ENCODE data around the gene PCSK6. TPM values are rescaled to one million over a fixed set of nuclear protein-coding genes. Genes with fewer than 3 reads are reported as not detected.
A peak's percentile ranks its signal among the peaks of the same experiment; 100 is the strongest.

The PCSK6 gene
- total RNA-seq, 1 experiment from 2014 or later: 10.6 TPM

DNA sequence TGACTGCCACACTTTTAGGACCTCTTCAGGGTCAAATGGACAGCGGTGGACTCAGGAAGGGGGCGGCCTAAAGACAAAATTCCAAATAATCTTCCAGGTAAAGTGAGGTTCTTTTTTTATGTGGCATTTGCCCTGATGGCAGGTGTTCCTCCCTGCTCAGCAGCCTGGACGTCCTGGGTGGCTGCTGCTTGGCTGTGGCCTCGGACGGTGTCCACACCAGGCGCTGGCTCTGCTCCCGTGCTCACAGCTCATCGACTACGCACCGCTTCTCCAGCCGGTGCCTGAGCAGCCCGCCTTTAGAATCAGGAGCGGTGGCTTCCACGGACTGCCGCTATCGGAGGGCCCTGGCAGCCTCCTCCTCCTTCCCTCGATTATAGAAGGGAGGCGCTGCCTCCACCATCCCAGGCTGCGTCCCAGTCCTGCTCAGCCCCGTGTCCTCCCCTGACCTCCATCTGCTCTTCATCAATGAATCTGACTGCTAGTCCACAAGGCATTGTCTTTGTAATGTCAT is 41.9 kb downstream of the PCSK6 start:
- ChIA-PET CTCF (no interaction called here), POLR2A (no interaction called here)
- intact Hi-C loops (cut with micrococcal nuclease; ENCODE audit: unreplicated experiment) (no loop called here), in situ Hi-C loops (cut with HindIII; ENCODE audit: low pct_unique_long_range_greater_than_20kb, low sequenced_read_pairs) (no loop called here)
- Histone ChIP-seq H3K36me3 (ENCODE audit: control insufficient read depth, insufficient read depth, low read length) (no peaks in the 10 kb centered on the region), H3K9me3 (ENCODE audit: control insufficient read depth, insufficient read depth, low read depth, low read length) (no peaks in the 10 kb centered on the region), H3K4me3 (ENCODE audit: low read depth in 2 of 2, low read length in 2 of 2) (no peak overlapping the region), H3K27me3 (ENCODE audit: control insufficient read depth, insufficient read depth, low read length) (no peaks in the 10 kb centered on the region), H3K27ac (ENCODE audit: low read length) (no peak overlapping the region), H3K4me1 (ENCODE audit: control insufficient read depth, insufficient read depth, low read length) (peaks cover 7% of the 10 kb centered on the region; the same call in 1 of the 2 replicates)
- DNase-seq (ENCODE audit: low read depth, low spot score) (no peak), ATAC-seq (no peak)
- BruUV-seq (replicated peaks): no TSS peak
- no peak for TF ChIP-seq TCF7L2 (IDR thresholded peaks at IDR 0.05; ENCODE audit: low read depth, low read length)
- TF ChIP-seq SIN3A (IDR thresholded peaks at IDR 0.05; ENCODE audit: borderline replicate concordance, insufficient read depth, low read depth, low read length): no peak

DNA sequence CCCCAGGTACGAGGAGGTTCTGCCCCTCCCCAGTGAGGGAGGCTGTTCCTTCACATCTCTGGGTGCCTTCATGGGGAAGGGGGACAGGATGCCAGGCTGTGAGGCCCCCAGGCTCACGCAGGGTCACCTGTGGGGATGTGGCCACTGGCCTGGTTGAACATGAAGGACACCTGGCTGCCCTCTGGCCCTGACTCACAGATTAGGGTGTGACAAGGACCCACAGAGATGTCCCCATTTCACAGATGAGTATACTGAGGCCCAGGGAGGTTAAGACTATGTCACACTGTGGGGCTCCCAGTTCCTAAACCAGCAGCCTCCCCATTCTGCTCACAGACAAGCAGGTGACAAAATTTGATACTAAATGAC is 42.4 kb downstream of the PCSK6 start:
- no peak overlapping the region for H3K4me3 ChIP-seq (ENCODE audit: low read depth in 2 of 2, low read length in 2 of 2)
- no peaks in the 10 kb centered on the region for H3K9me3 ChIP-seq (ENCODE audit: control insufficient read depth, insufficient read depth, low read depth, low read length)
- H3K27ac ChIP-seq (ENCODE audit: low read length): no peak overlapping the region
- ATAC-seq (no peak), DNase-seq (ENCODE audit: low read depth, low spot score) (no peak)
- in situ Hi-C loops (cut with HindIII; ENCODE audit: low pct_unique_long_range_greater_than_20kb, low sequenced_read_pairs) (no loop called here), intact Hi-C loops (cut with micrococcal nuclease; ENCODE audit: unreplicated experiment) (no loop called here)
- H3K4me1 ChIP-seq (ENCODE audit: control insufficient read depth, insufficient read depth, low read length): peaks cover 7% of the 10 kb centered on the region; the same call in 1 of the 2 replicates
- ChIA-PET POLR2A (no interaction called here), CTCF (no interaction called here)
- no peaks in the 10 kb centered on the region for H3K36me3 ChIP-seq (ENCODE audit: control insufficient read depth, insufficient read depth, low read length)
- H3K27me3 ChIP-seq (ENCODE audit: control insufficient read depth, insufficient read depth, low read length): no peaks in the 10 kb centered on the region
- no TSS peak for BruUV-seq (replicated peaks)
- TF ChIP-seq TCF7L2 (IDR thresholded peaks at IDR 0.05; ENCODE audit: low read depth, low read length): no peak
- TF ChIP-seq SIN3A (IDR thresholded peaks at IDR 0.05; ENCODE audit: borderline replicate concordance, insufficient read depth, low read depth, low read length): no peak
- TF ChIP-seq, protein P1, sequence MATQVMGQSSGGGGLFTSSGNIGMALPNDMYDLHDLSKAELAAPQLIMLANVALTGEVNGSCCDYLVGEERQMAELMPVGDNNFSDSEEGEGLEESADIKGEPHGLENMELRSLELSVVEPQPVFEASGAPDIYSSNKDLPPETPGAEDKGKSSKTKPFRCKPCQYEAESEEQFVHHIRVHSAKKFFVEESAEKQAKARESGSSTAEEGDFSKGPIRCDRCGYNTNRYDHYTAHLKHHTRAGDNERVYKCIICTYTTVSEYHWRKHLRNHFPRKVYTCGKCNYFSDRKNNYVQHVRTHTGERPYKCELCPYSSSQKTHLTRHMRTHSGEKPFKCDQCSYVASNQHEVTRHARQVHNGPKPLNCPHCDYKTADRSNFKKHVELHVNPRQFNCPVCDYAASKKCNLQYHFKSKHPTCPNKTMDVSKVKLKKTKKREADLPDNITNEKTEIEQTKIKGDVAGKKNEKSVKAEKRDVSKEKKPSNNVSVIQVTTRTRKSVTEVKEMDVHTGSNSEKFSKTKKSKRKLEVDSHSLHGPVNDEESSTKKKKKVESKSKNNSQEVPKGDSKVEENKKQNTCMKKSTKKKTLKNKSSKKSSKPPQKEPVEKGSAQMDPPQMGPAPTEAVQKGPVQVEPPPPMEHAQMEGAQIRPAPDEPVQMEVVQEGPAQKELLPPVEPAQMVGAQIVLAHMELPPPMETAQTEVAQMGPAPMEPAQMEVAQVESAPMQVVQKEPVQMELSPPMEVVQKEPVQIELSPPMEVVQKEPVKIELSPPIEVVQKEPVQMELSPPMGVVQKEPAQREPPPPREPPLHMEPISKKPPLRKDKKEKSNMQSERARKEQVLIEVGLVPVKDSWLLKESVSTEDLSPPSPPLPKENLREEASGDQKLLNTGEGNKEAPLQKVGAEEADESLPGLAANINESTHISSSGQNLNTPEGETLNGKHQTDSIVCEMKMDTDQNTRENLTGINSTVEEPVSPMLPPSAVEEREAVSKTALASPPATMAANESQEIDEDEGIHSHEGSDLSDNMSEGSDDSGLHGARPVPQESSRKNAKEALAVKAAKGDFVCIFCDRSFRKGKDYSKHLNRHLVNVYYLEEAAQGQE (IDR thresholded peaks at IDR 0.05; ENCODE audit: insufficient read depth in 1 of 2, low read depth in 2 of 2, low read length in 1 of 2): no peak
- TF ChIP-seq, protein P2, sequence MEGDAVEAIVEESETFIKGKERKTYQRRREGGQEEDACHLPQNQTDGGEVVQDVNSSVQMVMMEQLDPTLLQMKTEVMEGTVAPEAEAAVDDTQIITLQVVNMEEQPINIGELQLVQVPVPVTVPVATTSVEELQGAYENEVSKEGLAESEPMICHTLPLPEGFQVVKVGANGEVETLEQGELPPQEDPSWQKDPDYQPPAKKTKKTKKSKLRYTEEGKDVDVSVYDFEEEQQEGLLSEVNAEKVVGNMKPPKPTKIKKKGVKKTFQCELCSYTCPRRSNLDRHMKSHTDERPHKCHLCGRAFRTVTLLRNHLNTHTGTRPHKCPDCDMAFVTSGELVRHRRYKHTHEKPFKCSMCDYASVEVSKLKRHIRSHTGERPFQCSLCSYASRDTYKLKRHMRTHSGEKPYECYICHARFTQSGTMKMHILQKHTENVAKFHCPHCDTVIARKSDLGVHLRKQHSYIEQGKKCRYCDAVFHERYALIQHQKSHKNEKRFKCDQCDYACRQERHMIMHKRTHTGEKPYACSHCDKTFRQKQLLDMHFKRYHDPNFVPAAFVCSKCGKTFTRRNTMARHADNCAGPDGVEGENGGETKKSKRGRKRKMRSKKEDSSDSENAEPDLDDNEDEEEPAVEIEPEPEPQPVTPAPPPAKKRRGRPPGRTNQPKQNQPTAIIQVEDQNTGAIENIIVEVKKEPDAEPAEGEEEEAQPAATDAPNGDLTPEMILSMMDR (IDR thresholded peaks at IDR 0.05): no peak
- no peak for TF ChIP-seq POLR2AphosphoS5 (IDR thresholded peaks at IDR 0.05; ENCODE audit: low read depth, low read length)

DNA sequence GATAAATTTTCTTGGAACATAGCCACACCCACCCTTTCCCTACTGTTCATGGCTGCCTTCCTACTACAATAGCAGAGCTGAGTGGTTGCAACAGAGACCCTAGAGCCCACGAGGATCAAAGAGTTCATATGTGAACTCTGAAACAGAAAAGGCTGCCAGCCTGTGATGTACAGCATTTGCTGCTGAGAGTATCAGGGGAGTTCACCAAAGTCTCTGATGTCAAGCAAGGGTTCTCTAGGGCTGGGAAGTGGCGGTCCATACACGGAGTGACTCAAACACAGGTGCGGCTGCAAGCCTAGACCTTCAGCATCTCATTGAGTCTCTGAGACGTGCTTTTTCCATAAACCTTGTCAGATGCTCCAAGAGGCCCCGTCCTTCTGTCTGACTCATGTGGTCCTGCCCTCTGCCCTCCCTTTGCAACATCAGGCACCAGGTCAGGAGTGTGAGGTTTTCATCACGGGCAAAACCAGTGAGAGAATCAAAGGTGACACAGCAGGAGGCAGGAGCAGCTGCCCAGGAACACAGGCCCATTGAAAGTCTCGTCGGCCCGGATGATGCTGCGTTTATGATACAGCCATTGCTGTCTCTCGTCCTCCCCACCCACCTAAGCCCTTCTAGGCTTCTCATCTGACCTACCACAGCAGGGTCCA is 42.9 kb downstream of the PCSK6 start:
- ChIA-PET POLR2A (no interaction called here), CTCF (no interaction called here)
- DNase-seq (ENCODE audit: low read depth, low spot score) (peak; percentile 79), ATAC-seq (peak; percentile 61)
- H3K36me3 ChIP-seq (ENCODE audit: control insufficient read depth, insufficient read depth, low read length): no peaks in the 10 kb centered on the region
- peaks cover 7% of the 10 kb centered on the region; the same call in 1 of the 2 replicates for H3K4me1 ChIP-seq (ENCODE audit: control insufficient read depth, insufficient read depth, low read length)
- in situ Hi-C loops (cut with HindIII; ENCODE audit: low pct_unique_long_range_greater_than_20kb, low sequenced_read_pairs) (no loop called here), intact Hi-C loops (cut with micrococcal nuclease; ENCODE audit: unreplicated experiment) (no loop called here)
- H3K4me3 ChIP-seq (ENCODE audit: low read depth in 2 of 2, low read length in 2 of 2): no peak overlapping the region
- H3K9me3 ChIP-seq (ENCODE audit: control insufficient read depth, insufficient read depth, low read depth, low read length): no peaks in the 10 kb centered on the region
- TF ChIP-seq, protein P1 (IDR thresholded peaks at IDR 0.05; ENCODE audit: insufficient read depth in 1 of 2, low read depth in 2 of 2, low read length in 1 of 2): no peak
- no peak for TF ChIP-seq SIN3A (IDR thresholded peaks at IDR 0.05; ENCODE audit: borderline replicate concordance, insufficient read depth, low read depth, low read length)
- TF ChIP-seq, protein P2 (IDR thresholded peaks at IDR 0.05): no peak
- no peak for TF ChIP-seq TCF7L2 (IDR thresholded peaks at IDR 0.05; ENCODE audit: low read depth, low read length)
- no TSS peak for BruUV-seq (replicated peaks)
- H3K27me3 ChIP-seq (ENCODE audit: control insufficient read depth, insufficient read depth, low read length): no peaks in the 10 kb centered on the region
- no peak overlapping the region for H3K27ac ChIP-seq (ENCODE audit: low read length)

Measured in Panc1 (cell line).